Measurements from ENCODE around the gene PPIA. TPM values are rescaled to one million over a fixed set of nuclear protein-coding genes. Genes with fewer than 3 reads are reported as not detected.
"Not testable (repeated sequence)": the region's sequence is repeated elsewhere in the genome, so short reads cannot be mapped to it uniquely, and the experiment has no call there.

The PPIA gene
- total RNA-seq, 4 donors from 2014 or later: 1,097 to 2,167 (median 1,431) TPM

- Histone ChIP-seq H3K36me3 (no peaks in the 10 kb centered on the region), H3K4me1 (no peaks in the 10 kb centered on the region), H3K27ac (no peak overlapping the region), H3K4me3 (no peak overlapping the region), H3K27me3 (no peaks in the 10 kb centered on the region), H3K9me3 (no peaks in the 10 kb centered on the region)
- no peak for ATAC-seq
- no peak for TF ChIP-seq POLR2AphosphoS5 (IDR thresholded peaks at IDR 0.05)
- TF ChIP-seq POLR2A (IDR thresholded peaks at IDR 0.05): no peak
- TF ChIP-seq CTCF (IDR thresholded peaks at IDR 0.05): no peak
- TF ChIP-seq EP300 (IDR thresholded peaks at IDR 0.05): no peak
- 60 to 100% methylated on average over 1 of the region's 2 CpGs for WGBS, 2 donors (ENCODE audit: low coverage in 1 of 2)
Measured at GRCh38 chr7:44819292-44819691, 22.8 kb downstream of the PPIA start.

DNA sequence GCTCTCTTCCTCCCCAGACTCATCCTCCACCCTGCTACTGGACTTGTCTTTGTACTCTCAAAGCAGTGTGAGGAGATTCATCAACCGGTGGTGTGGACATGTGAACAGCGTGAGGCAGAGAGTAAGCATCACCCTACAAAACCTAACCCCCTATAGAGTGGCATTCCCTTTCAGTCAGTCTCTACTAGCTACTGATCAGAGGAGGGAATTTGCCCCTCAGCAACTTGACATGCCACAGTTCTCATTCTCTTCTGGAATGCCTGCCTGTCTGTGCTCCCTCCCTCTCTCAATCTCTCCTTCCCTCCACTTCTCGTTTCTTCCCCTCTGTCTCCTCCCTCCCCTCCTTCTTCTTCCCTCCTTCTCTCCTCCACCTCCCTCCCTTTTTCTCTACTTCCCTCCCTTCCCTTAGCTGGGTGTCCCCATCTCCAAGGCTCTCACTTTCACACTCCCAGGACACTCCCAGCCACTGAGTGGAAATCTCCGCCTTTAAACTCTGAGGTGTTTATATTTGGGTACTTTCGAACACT lies 26.8 kb downstream of the PPIA start:
- Histone ChIP-seq H3K9me3 (no peaks in the 10 kb centered on the region), H3K27ac (no peak overlapping the region), H3K4me1 (no peaks in the 10 kb centered on the region), H3K27me3 (no peaks in the 10 kb centered on the region), H3K4me3 (no peak overlapping the region), H3K36me3 (peaks cover 0 to 32% of the 10 kb centered on the region in 2 donors)
- ATAC-seq: no peak
- WGBS, 2 donors (ENCODE audit: low coverage in 1 of 2): 55 to 63% methylated on average over 3 of the region's 5 CpGs
- TF ChIP-seq POLR2AphosphoS5 (IDR thresholded peaks at IDR 0.05) (no peak), POLR2A (IDR thresholded peaks at IDR 0.05) (no peak), CTCF (IDR thresholded peaks at IDR 0.05) (no peak), EP300 (IDR thresholded peaks at IDR 0.05) (no peak)

DNA sequence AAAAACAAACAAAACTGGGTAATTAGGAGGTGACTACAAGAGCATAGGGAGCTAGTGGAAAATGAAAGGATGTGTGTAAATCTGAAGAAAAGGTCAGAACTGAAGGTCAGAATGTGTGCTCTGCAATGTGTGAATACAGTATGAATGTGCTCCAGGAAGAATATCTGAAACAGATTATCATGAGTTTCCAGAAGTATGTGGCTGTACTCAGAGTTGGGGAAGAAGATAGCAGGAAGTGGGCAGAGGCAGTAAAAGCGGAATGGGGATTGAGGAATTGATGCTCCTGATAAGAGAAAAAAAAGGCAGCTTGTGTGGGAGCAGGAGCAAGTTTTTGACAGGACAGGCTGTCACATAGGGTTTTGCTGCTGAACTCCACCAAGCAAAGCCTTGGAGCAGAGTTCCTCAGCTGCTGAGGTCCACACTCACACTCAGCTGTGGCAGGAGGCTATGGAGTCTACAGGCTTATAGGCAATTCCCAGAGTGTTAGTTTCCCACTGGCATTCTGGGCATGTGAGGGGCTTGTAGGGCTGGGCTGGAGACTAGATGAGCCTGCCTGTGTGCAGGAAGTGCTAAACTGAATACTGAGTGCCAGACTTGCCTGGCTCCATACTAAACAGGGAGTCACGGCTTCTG lies 28.5 kb downstream of the PPIA start:
- no peak overlapping the region for H3K27ac ChIP-seq
- ATAC-seq: no peak
- no peaks in the 10 kb centered on the region for H3K9me3 ChIP-seq
- TF ChIP-seq POLR2AphosphoS5 (IDR thresholded peaks at IDR 0.05): no peak
- no peak for TF ChIP-seq POLR2A (IDR thresholded peaks at IDR 0.05)
- TF ChIP-seq CTCF (IDR thresholded peaks at IDR 0.05): no peak
- no peak for TF ChIP-seq EP300 (IDR thresholded peaks at IDR 0.05)
- H3K4me1 ChIP-seq: no peaks in the 10 kb centered on the region
- 75 to 77% methylated on average over 2 of the region's 2 CpGs for WGBS, 2 donors (ENCODE audit: low coverage in 1 of 2)
- no peaks in the 10 kb centered on the region for H3K27me3 ChIP-seq
- H3K4me3 ChIP-seq: no peak overlapping the region
- peaks cover 0 to 49% of the 10 kb centered on the region in 2 donors for H3K36me3 ChIP-seq

DNA sequence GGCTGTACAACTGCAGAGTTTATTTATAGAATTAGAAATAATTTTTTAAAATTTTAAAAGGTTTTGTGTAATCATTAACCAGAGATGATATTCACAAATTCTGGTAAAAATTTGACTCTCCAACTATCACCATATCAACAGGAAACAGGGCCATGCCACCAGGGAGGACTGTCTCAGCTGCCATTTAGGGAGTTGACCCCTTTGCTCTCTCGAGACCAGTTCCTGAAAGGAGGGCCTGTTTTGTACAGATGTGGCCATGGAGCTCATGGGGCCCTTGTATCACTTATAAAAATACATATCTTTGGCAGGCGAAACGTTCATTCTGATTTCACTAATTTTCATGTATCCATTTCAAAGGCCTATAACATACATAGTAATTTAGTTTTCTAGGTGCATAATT lies 31.1 kb downstream of the PPIA start:
- 54 to 80% methylated on average over 2 to 3 of the region's 3 CpGs for WGBS, 2 donors (ENCODE audit: low coverage in 1 of 2)
- H3K9me3 ChIP-seq: no peaks in the 10 kb centered on the region
- ATAC-seq: no peak
- no peak overlapping the region for H3K4me3 ChIP-seq
- peaks cover 0 to 75% of the 10 kb centered on the region in 2 donors for H3K36me3 ChIP-seq
- TF ChIP-seq CTCF (IDR thresholded peaks at IDR 0.05) (no peak), POLR2AphosphoS5 (IDR thresholded peaks at IDR 0.05) (no peak), POLR2A (IDR thresholded peaks at IDR 0.05) (no peak), EP300 (IDR thresholded peaks at IDR 0.05) (no peak)
- no peak overlapping the region for H3K27ac ChIP-seq
- H3K27me3 ChIP-seq: no peaks in the 10 kb centered on the region
- H3K4me1 ChIP-seq: no peaks in the 10 kb centered on the region

- H3K4me1 ChIP-seq: peaks cover 0 to 26% (median 0%) of the 10 kb centered on the region in 3 donors
- no peaks in the 10 kb centered on the region for H3K27me3 ChIP-seq
- H3K36me3 ChIP-seq: peaks cover 0 to 83% of the 10 kb centered on the region in 2 donors
- 39 to 51% methylated on average over 2 of the region's 2 CpGs for WGBS, 2 donors (ENCODE audit: low coverage in 1 of 2)
- no peaks in the 10 kb centered on the region for H3K9me3 ChIP-seq
- H3K4me3 ChIP-seq: no peak overlapping the region
- TF ChIP-seq CTCF (IDR thresholded peaks at IDR 0.05) (no peak), POLR2AphosphoS5 (IDR thresholded peaks at IDR 0.05) (no peak), EP300 (IDR thresholded peaks at IDR 0.05) (no peak), POLR2A (IDR thresholded peaks at IDR 0.05) (no peak)
- no peak for ATAC-seq
- no peak overlapping the region for H3K27ac ChIP-seq
Measured at GRCh38 chr7:44838751-44839150, 42.3 kb downstream of the PPIA start.

DNA sequence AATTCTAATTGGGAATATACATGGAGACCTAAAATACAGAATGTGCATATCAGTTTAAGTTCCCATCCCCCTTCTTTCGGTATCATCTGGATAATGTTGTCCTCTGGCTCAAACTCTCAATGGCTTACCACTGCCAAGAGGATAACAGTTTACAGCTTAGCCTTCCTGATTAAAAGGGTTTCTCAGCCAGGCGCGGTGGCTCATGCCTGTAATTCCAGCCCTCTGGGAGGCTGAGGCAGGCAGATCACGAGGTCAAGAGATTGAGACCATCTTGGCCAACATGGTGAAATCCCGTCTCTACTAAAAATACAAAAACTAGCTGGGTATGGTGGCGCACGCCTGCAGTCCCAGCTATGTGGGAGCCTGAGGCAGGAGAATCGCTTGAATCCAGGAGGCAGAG lies 46.2 kb downstream of the PPIA start:
- 76 to 78% methylated on average over 1 to 4 of the region's 8 CpGs for WGBS, 2 donors (ENCODE audit: low coverage in 1 of 2)
- H3K36me3 ChIP-seq: peaks cover 0 to 46% of the 10 kb centered on the region in 2 donors
- ATAC-seq: not testable (repeated sequence)

GRCh38 chr7:44843440-44843839 lies 47.0 kb downstream of the PPIA start:
- Histone ChIP-seq H3K36me3 (peaks cover 0 to 39% of the 10 kb centered on the region in 2 donors), H3K4me1 (peaks cover 0 to 56% (median 3%) of the 10 kb centered on the region in 3 donors)
- not testable (repeated sequence) for H3K27ac ChIP-seq, ATAC-seq, H3K27me3 ChIP-seq, H3K4me3 ChIP-seq, H3K9me3 ChIP-seq
- WGBS, 2 donors (ENCODE audit: low coverage in 1 of 2): 85 to 95% methylated on average over 4 to 5 of the region's 5 CpGs

More for the DNA sequence above, 46.2 kb downstream of the PPIA start:
- not testable (repeated sequence) for H3K9me3 ChIP-seq, H3K27ac ChIP-seq, H3K4me3 ChIP-seq, H3K27me3 ChIP-seq
- H3K4me1 ChIP-seq: peaks cover 0 to 56% (median 3%) of the 10 kb centered on the region in 3 donors

Data from gastroesophageal sphincter (tissue), 4 donors.